ELR (cell line): ENCODE results near the gene PVRIG.
"Not testable (repeated sequence)": the region's sequence is repeated elsewhere in the genome, so short reads cannot be mapped to it uniquely, and the experiment has no call there.

Experiments
- DNase-seq: peaks from one replicate; pipeline ENCODE4 v3.0.0-alpha.2; 2015; ENCODE audit warnings: low read depth

PVRIG gene

GRCh38 chr7:100195222-100195621, 24.5 kb upstream of the PVRIG start:
- DNase-seq = no peak

DNA sequence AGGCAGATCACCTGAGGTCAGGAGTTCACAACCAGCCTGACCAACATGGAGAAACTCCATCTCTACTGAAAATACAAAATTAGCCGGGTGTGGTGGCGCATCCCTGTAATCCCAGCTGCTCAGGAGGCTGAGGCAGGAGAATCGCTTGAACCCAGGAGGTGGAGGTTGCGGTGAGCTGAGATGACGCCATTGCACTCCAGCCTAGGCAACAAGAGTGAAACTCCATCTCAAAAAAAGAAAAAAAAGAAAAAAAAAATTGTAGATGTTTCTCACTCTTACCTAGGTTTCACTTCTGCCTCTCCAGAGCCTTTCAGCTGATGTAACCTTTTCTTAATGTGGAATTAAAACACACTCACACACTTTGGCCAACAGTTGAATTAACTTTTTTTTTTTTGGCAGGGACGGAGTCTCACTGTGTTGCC, 23.8 kb upstream of the PVRIG start:
- DNase-seq = not testable (repeated sequence)

DNA sequence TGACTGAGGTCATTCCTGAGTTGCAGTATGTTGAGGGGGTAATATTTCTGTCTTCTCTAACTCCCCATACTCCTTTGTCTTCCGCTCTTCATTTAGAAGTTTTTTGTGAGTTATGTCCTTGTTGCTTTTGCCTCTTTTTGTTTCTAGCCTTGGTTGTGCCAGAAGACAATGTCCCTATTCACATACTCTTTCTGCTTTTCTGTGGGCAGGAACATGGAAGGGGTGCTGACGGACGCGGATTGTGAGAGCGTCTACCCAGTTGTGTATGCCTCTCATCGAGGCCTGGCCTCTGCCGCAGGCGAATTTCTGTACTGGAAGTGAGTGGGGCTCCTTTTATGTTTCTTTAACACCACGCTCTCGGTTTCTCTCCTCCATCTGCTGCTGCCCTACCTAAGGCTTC, 21.5 kb upstream of the PVRIG start:
- no peak for DNase-seq

- DNase-seq = no peak
Measured at GRCh38 chr7:100200693-100201092, 19.1 kb upstream of the PVRIG start.

- no peak for DNase-seq
Measured at GRCh38 chr7:100204454-100204853, 15.3 kb upstream of the PVRIG start.

GRCh38 chr7:100208911-100209408, 10.8 kb upstream of the PVRIG start:
- no peak for DNase-seq

DNA sequence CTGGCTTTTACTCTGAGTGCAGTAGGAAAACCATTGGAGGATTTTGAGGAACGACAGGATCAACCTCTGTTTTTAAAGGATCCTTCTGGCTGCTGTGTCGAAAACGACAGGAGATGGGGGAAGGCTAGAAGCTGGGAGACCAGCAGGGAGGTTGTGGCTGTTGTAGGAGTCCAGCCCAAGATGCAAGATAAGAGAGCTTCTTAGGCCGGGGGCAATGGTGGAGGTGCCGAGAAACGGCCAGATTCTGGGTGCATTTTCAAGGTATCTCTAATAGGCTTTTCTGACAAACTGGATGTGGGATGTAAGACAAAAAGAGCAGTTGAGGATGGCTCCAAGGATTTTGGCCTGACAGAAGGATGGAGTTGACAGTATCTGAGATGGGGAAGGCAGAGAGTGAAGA, 10.3 kb upstream of the PVRIG start:
- DNase-seq = no peak

DNA sequence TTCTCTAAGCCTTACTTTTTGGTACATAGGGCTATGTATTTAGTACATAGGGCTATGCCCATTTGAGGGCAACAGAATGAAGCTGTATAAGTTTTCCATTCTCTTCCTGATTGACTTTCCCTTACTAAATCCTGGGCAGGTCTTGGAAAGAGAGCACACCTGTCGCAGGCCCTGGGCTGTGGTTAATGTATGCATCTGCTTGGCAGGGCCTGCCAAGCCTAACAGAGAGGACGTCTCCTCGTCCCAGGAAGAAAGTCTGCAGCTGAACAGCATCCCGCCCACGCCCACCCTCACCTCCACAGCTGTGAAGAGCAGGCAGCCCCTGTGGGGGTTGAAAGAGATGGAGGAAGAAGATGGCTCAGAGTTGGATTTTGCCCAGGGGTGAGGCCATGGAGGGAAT, 8.9 kb upstream of the PVRIG start:
- DNase-seq = no peak

DNA sequence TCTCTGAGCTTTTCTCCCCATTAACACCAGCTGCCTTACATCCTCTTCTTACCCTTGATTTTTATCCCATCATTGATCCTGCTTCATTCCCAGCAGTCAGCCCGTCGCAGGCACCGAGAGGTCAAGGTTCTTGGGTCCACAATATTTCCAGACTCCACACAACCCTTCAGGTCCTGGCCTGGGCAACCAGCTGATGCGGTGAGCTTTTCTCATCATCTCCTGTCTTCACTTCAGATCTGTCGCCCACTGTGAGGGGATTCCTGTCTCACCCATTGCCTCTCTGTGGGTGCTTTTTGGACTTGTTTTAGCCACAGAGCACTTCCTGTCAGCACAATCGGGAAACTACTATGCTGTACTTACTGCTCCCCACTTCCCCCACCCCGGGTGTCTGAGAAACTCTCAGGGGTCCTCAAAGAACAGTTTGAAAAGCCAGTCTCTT, 8.4 kb upstream of the PVRIG start:
- no peak for DNase-seq

GRCh38 chr7:100212631-100213286, 7.0 kb upstream of the PVRIG start:
- no peak for DNase-seq

DNA sequence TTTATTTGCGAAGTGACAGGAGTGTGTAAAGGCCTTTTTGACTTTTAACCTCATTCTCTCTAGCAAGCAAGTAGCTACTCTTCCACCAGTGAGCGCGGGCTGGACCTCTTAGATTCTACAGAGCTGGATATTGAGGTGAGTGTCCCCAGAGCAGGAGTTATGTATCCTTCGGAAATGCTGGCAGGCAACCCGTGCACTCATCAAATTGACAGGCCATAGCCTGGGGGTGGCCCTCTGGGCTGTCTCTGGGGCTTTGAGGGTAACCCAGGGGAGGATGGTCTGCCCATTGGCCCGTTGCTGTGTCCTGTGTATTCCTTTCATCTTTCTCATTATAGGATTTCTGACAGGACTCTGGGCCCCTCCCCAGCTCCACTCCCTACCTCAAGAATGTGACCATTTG, 6.1 kb upstream of the PVRIG start:
- no peak for DNase-seq

- DNase-seq = not testable (repeated sequence)
Measured at GRCh38 chr7:100214356-100214755, 5.4 kb upstream of the PVRIG start.

DNA sequence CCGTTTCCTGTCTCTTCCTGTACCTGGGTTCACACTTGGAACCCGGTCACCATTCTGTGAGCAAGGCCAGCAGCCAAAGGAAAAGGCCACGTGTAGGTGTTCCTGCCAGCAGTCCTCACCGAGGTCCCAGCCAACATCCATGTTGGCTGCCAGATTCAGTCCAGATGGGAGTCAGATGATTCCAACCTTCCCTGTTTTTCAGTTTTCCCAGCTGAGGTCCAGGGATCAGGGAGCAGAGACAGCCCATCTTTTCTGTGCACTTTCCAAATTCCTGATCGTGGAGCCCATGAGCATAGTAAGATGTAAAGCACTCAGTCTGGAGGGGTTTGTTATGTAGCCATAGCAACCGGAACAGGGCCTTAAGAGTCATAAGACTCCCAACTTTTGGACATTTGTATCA, 3.9 kb upstream of the PVRIG start:
- no peak for DNase-seq

GRCh38 chr7:100217934-100218333, 1.8 kb upstream of the PVRIG start:
- DNase-seq = peak; percentile 62

DNA sequence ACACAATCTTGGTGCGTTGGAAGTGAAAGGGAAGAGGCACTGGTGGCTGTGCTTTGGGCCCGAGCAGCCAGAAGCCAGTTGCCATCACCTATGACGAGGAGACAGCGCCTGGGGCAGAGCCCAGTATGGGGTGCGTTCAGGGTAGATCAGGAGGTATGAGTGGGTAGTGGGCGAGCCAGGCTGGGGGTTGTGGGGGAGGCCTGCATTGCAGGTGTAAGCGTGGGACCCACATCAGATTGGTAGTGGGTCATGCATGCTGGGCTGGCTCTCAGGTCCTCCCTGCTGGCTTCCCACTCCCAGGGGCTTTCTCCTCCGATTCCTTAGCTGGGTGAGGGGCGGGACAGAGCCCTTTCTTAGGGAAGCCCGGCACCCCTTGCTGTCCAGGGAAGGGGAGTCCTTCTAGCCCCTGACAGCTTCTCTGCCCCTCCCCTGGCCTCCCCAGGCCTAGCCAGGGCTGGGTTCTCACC, 445 bp upstream of the PVRIG start:
- no peak for DNase-seq

- DNase-seq = no peak
Measured at GRCh38 chr7:100220586-100221230, 959 bp downstream of the PVRIG start.

DNA sequence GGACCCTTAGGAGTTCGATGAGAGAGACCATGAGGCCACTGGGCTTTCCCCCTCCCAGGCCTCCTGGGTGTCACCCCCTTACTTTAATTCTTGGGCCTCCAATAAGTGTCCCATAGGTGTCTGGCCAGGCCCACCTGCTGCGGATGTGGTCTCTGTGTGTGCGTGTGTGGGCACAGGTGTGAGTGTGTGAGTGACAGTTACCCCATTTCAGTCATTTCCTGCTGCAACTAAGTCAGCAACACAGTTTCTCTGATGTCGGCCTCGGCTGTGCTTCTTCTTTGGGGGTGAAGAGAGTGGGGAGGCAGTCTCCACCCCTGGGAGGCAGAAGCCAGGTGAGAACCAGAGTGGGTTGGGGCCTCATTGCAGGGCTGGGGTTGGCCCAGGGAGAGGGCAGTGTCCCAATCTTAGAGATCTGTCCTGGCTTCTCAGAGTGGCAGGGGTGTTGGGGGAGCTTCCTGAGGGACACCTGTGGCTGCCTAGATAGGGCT, 1.5 kb downstream of the PVRIG start:
- DNase-seq = no peak

GRCh38 chr7:100221767-100222444, 2.2 kb downstream of the PVRIG start:
- no peak for DNase-seq

- DNase-seq = no peak
Measured at GRCh38 chr7:100222445-100223132, 2.8 kb downstream of the PVRIG start.

DNA sequence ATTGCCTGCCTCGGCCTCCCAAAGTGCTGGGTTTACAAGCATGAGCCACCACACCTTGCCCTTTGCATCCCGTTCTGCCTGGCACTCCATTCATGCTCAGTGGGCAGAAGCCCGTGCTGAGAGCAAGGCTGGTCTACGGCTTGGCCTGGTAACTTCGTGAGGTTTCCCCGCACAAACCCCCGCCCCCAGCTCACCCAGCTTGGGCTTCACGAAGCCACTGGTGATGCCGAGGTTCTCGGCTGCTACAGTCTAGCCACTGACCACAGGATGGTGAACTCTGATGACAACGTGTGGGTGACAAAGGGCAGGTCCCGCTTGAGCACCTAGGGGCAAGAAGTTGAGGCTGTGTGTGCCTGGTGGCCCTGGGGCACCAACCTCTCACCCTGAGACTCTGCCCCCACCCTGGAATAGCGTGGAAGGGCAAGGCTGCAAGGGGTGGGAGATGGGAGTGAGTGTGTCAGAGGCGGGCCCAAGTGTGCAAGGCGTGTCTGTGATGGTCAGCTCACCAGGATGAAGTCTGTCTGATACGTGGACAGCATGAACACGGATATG, 3.7 kb downstream of the PVRIG start:
- not testable (repeated sequence) for DNase-seq

GRCh38 chr7:100224891-100225290, 5.1 kb downstream of the PVRIG start:
- DNase-seq = not testable (repeated sequence)
